ENCODE results near the gene PDGFA.

PDGFA gene

DNA sequence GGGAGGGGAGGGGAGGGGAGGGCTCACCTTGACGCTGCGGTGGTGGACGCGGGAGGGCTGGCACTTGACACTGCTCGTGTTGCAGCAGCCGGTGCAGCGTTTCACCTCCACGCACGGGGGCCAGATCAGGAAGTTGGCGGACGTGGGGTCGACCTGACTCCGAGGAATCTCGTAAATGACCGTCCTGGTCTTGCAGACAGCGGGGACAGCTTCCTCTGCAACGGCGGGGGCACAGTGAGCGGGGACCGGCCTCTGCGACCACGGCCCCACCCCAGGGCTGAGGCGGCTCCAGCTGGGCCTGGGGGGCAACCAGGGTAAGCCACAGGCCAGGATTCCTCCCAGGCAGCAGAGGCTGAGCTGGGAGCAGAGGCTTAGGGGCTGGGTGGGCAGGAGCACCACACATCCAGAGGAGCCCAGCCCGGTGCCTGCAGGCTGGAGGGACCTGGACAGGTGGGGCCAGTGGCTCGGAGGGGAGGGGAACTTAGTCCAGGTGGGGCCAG is 8.8 kb downstream of the PDGFA start:
- peaks cover 10% of the 10 kb centered on the region for H3K4me1 Mint-ChIP-seq
- DNase-seq (no peak), ATAC-seq (no peak)
- no peak overlapping the region for H3K4me3 Mint-ChIP-seq
- H3K36me3 Mint-ChIP-seq (ENCODE audit: low read depth) = peaks cover 6% of the 10 kb centered on the region
- H3K27me3 Mint-ChIP-seq = peaks cover 2% of the 10 kb centered on the region
- no peak overlapping the region for H3K27ac Mint-ChIP-seq
- no peaks in the 10 kb centered on the region for H3K9me3 Mint-ChIP-seq

DNA sequence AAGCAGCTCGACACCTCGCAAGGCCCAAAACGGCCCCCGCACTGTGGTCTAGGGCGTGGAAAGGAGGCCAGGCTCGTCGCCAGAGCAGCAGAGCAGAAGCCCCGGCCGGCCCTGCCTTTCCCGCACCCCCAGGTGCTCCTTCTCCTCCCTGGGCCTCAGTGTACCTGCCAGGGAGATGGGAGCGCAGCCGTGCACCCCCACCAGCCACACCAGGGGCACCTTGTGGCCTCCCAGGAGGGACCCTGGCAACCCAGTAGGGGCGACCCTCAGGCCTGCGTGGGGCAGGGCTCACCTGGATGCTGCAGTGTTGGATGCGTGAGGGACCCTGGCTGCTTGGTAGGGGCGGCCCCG is 9.5 kb downstream of the PDGFA start:
- Mint-ChIP-seq H3K9me3 (no peaks in the 10 kb centered on the region), H3K27ac (no peak overlapping the region), H3K4me1 (peaks cover 8% of the 10 kb centered on the region), H3K36me3 (ENCODE audit: low read depth) (peaks cover 11% of the 10 kb centered on the region), H3K27me3 (peaks cover 2% of the 10 kb centered on the region), H3K4me3 (no peak overlapping the region)
- no peak for ATAC-seq
- no peak for DNase-seq

DNA sequence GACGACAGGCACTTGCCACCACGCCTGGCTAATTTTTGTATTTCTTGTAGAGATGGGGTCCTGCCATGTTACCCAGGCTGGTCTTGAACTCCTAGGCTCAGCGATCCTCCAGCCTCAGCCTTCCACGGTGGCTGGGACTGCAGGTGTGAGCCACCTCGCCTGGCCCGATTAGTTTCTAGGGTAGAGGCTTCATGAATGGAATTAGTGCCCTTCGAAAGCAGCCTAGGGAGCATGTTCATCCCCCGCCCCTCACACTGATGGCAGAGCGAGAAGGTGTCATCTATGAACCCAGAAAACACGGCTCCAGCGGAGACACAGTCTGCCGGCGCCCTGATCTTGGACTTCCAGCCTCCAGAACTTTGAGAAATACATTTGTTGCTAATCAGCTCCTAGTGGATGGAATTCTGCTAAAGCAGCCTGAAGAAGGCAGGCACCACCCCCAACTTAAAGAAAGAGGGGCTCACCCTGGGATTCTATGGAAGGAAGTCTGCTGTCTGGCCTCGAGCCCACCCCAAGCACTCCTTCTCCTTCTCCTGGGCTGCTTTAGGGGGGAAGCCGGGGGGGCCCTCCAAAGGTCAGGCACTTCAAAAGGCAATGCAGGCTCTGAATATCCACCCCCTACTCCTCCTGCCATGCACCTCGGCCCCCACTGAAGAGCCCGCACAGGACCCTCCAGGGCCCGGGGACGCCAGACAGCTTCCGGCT is 10.1 kb downstream of the PDGFA start:
- H3K4me1 Mint-ChIP-seq = peaks cover 8% of the 10 kb centered on the region
- peaks cover 2% of the 10 kb centered on the region for H3K27me3 Mint-ChIP-seq
- ATAC-seq (no peak), DNase-seq (no peak)
- H3K4me3 Mint-ChIP-seq = no peak overlapping the region
- H3K9me3 Mint-ChIP-seq = no peaks in the 10 kb centered on the region
- peaks cover 11% of the 10 kb centered on the region for H3K36me3 Mint-ChIP-seq (ENCODE audit: low read depth)
- H3K27ac Mint-ChIP-seq = no peak overlapping the region

DNA sequence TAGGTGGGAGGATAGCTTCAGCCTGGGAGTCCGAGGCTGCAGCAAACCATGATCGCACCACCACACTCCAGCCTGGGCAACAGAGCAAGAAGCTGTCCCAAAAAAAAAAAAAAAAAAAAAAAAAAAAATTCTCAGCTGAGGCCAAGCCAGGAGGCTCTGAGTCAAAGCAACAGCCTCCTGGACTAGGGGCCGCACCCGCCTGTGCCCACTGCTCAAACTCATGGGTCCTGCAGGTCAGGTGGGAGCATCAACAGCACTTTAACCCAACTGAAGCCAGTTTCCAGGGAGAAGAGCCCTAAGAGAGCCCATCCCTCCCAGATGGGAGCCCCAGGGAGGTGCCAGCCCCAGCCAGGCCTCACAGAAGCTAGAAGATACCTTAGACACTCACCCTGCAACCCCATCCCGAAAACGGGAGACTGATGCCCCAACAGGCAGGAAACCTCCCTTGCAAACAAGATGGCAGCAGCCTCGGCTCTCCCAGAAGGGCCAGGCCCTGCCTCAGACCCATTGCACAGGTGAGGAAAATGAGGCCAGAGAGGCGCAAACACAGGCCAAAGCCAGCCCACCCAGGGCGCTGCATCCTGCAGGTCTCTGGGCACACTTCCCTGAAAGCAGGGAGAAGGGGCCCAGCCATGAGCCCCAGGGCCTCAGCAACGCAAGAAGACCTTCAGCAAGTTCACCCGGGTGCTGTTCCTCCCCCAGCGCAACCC is 11.0 kb downstream of the PDGFA start:
- no peak overlapping the region for H3K27ac Mint-ChIP-seq
- H3K4me3 Mint-ChIP-seq = no peak overlapping the region

DNA sequence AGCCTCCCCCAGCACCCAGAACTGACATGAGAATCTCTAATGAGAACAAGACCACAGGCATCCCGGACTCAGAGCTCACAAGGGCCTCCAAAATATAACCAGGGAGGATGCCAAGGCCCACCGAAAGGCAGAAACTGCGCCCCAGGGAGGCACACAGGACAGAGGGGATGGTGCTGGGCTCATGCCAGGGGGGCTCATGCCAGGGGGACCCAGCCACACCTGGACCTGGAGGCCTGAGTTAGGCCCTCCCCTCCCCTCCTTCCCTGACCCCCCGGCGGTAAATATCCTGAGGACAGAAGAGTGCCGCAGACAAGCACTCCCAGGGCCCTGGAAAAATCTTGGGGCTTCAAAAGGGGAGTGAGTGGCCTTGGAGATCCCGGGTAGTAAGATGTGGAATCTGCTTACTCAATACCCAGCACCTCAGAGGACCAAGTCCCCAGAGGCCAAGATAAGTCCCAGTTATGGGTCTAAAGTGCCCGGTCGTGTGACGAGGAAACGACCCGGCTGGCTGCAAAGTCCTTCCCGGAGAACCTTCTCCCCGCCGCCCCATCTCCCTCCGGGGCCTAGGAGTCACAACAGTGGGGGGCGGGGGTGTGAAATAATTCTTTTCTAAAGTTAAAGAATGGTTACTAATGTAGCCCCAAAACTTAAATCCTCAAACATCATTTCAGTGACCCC is 11.9 kb downstream of the PDGFA start:
- ATAC-seq (no peak), DNase-seq (no peak)
- Mint-ChIP-seq H3K4me3 (no peak overlapping the region), H3K4me1 (no peaks in the 10 kb centered on the region), H3K36me3 (ENCODE audit: low read depth) (peaks cover 7% of the 10 kb centered on the region), H3K27me3 (no peaks in the 10 kb centered on the region), H3K27ac (no peak overlapping the region), H3K9me3 (no peaks in the 10 kb centered on the region)

More for the DNA sequence above, 11.0 kb downstream of the PDGFA start:
- H3K27me3 Mint-ChIP-seq = peaks cover 1% of the 10 kb centered on the region
- H3K9me3 Mint-ChIP-seq = no peaks in the 10 kb centered on the region
- no peak for DNase-seq
- no peak for ATAC-seq
- H3K4me1 Mint-ChIP-seq = peaks cover 2% of the 10 kb centered on the region
- peaks cover 8% of the 10 kb centered on the region for H3K36me3 Mint-ChIP-seq (ENCODE audit: low read depth)

DNA sequence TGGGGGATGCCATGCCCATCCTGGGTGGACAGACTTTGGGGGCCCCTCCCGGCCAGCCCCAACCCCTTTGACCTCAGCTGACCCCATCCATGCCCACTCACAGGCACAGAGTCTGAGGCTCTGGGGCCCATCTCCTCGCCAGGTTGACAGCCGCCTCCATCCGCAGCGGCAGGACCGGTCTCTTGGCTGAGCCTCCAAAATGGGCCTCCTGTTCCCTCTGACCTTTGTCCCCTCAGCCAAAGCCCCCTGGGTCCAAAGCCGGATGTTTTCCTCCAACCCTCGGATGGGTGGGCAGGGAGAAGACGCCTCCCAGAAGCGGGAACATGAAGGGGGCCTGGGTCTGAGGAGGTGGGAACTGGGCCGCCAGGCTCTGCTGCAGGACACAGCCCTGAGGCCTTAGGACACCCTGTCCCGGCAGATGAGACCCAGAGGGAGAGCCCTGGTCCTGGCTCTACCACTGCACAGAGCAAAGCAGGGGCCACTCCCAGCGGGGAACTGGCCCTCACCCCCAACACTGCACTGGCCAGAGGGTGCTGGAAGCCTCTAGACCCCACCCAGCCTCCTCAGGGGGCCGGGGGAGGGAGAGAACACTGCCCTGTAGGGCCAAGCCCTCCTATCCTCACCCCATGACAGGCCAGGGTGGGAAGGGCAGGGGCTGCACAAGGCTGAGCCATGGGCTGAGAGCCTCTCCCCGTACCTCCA is 12.6 kb downstream of the PDGFA start:
- Mint-ChIP-seq H3K9me3 (no peaks in the 10 kb centered on the region), H3K4me3 (no peak overlapping the region), H3K27ac (no peak overlapping the region), H3K27me3 (no peaks in the 10 kb centered on the region), H3K4me1 (no peaks in the 10 kb centered on the region), H3K36me3 (ENCODE audit: low read depth) (peaks cover 7% of the 10 kb centered on the region)
- DNase-seq = no peak
- ATAC-seq = no peak

DNA sequence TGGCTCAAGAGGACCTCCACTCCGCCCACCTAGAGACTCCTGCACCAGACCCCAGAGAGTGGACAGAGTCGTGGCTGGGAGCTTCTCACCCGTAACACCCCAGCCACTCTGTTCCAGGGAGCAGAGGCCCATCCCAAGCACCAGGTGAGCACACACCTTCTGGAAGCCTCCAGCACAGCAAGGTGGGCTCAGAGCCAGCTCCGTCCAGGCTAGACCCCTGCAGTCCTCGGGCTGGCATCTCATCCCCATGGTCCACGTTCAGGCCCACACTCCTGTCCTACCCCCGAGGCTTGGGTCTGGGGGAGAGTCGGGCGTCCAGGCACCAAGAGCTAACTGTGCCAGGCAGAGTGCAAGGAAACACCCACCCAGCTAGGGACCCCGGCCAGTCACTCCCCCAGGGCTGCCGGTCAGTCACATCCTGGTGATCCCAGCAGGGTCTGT is 13.2 kb downstream of the PDGFA start:
- Mint-ChIP-seq H3K4me3 (no peak overlapping the region), H3K36me3 (ENCODE audit: low read depth) (peaks cover 6% of the 10 kb centered on the region), H3K27me3 (no peaks in the 10 kb centered on the region), H3K9me3 (no peaks in the 10 kb centered on the region), H3K4me1 (no peaks in the 10 kb centered on the region), H3K27ac (no peak overlapping the region)
- ATAC-seq (no peak), DNase-seq (no peak)

DNA sequence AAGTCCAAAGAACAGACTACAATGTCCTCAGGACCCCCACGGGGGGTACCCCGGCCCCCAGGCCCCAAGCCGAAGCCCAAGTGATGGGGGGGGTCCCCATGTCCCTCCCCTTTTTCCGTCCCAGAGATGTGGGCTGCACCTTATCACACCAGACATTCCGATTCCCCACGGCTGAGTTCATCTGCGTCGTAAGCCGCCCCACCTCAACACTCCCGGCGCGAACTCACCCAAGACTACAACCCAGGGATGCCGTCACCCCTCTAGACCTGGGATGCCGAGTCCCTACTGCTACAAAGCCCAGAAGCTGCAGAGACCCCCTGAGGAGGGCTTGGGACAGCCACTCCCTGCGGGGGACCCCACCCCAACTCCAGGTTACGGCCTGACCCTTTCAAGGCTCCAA is 14.5 kb downstream of the PDGFA start:
- DNase-seq (no peak), ATAC-seq (no peak)
- H3K36me3 Mint-ChIP-seq (ENCODE audit: low read depth) = peaks cover 9% of the 10 kb centered on the region
- no peak overlapping the region for H3K4me3 Mint-ChIP-seq
- no peak overlapping the region for H3K27ac Mint-ChIP-seq
- no peaks in the 10 kb centered on the region for H3K4me1 Mint-ChIP-seq
- no peaks in the 10 kb centered on the region for H3K9me3 Mint-ChIP-seq
- no peaks in the 10 kb centered on the region for H3K27me3 Mint-ChIP-seq

DNA sequence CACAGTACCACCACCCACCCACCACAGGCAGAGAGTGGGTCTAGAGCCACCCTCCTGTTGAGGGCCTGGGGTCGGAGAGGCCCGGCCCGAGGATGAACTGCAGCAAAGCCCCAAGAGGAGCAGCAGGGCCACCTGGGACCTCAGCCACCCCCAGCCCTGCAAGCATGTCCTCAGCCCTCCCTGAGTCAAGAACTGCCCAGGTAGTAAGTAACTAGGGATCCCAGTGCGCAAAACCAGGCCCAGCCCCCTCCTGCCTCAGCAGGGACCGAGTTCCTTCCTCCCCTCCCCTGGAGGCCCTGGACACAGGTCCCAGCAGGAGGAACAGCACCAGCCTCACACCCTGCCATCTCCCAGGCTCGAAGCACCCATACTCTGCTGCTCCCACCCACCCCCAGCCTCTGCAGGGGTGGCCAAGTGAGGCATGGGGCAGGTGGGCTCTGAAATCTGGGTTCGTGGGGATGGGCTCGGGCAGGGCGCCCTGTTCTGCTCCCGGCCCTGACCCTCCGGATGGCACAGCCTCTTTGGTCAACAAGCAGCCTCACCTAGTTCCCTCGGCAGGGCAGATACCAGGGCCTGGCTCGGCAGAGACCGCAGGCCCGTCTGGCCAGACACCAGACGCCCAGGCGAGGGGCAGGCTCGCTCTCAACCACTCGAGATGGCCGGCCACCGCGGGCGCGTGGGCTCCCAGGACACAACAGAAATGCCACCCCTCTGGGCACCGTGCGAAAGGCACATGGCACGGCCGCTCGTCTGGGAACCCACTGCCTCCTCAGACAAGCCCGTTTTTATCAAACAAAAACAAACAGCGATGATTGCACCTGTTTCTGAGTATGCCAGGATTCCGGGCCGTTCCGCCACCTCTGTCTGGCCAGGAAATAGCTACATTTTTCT is 15.2 kb downstream of the PDGFA start:
- H3K4me1 Mint-ChIP-seq = no peaks in the 10 kb centered on the region
- no peaks in the 10 kb centered on the region for H3K27me3 Mint-ChIP-seq
- H3K9me3 Mint-ChIP-seq = no peaks in the 10 kb centered on the region
- no peak overlapping the region for H3K4me3 Mint-ChIP-seq
- DNase-seq (no peak), ATAC-seq (no peak)
- peaks cover 14% of the 10 kb centered on the region for H3K36me3 Mint-ChIP-seq (ENCODE audit: low read depth)
- H3K27ac Mint-ChIP-seq = no peak overlapping the region

DNA sequence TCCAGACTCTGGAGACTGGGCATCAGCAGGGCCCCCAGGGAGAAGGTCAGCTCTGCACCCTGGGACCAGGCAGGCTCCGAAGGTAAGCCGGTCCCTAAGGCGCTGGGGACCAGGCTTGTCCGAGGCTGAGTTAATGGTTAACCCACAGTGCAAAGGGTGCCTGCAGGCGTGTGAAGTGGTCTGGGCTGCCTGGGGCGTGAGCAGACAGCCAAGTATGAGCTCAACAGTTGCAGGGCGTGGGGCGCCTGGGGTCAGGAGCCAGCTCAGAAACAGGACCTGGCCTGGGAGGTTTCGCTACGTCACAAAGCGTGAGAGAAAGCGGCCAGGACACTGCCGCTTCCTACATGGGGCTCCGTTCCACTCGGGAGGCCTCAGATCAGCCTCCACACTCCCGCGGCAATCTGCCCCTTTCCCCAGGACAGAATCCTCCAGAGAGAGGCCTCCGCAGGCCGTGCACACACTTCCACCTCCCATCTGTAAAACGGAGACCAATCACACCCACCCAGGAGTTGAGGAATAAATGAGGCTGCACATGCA is 16.0 kb downstream of the PDGFA start:
- Mint-ChIP-seq H3K27me3 (no peaks in the 10 kb centered on the region), H3K36me3 (ENCODE audit: low read depth) (peaks cover 14% of the 10 kb centered on the region), H3K27ac (no peak overlapping the region), H3K4me3 (no peak overlapping the region), H3K4me1 (no peaks in the 10 kb centered on the region), H3K9me3 (no peaks in the 10 kb centered on the region)
- ATAC-seq (no peak), DNase-seq (no peak)

DNA sequence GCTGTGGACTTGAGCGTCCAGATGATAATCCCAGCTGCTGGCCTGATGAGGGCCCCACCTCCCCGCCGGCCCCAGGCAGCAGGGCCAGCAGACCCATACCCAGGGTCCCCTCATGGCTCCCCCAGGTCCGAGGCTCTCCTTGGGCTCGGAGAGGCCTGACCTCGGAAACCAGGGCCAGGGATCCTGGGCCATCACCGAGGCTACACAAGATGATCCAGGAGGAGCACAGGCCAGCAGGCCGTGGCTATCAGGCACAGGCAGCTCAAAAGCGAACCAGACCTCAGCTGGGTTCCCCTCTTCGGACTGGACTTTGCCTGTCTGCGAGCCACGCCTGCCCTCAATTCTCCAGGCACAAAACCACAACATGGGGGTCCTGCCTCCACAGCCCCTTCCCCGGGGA is 17.4 kb downstream of the PDGFA start:
- no peak overlapping the region for H3K4me3 Mint-ChIP-seq
- no peak overlapping the region for H3K27ac Mint-ChIP-seq
- no peaks in the 10 kb centered on the region for H3K9me3 Mint-ChIP-seq
- H3K36me3 Mint-ChIP-seq (ENCODE audit: low read depth) = peaks cover 19% of the 10 kb centered on the region
- H3K27me3 Mint-ChIP-seq = no peaks in the 10 kb centered on the region
- no peak for DNase-seq
- ATAC-seq = no peak
- peaks cover 4% of the 10 kb centered on the region for H3K4me1 Mint-ChIP-seq

DNA sequence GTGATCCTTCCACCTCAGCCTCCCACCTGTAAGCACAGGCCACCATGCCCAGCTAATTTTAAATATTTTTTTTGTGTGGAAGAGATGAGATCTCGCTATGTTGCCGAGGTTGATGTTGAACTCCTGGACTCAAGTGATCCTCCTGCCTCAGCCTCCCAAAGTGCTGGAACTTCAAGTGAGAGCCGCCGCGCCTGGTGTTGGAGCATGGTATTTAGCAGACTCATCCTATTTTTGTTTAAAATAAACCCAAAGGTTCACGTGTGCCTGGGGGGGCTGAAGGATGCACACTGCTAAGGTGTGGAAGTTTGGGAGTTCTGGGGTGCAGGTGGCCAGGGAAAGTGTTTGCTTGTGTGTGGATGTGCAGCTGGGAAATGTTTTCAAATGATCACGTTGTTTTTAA is 18.1 kb downstream of the PDGFA start:
- DNase-seq (no peak), ATAC-seq (no peak)
- Mint-ChIP-seq H3K4me1 (peaks cover 4% of the 10 kb centered on the region), H3K4me3 (no peak overlapping the region), H3K36me3 (ENCODE audit: low read depth) (peaks cover 19% of the 10 kb centered on the region), H3K27ac (no peak overlapping the region), H3K9me3 (no peaks in the 10 kb centered on the region), H3K27me3 (no peaks in the 10 kb centered on the region)

DNA sequence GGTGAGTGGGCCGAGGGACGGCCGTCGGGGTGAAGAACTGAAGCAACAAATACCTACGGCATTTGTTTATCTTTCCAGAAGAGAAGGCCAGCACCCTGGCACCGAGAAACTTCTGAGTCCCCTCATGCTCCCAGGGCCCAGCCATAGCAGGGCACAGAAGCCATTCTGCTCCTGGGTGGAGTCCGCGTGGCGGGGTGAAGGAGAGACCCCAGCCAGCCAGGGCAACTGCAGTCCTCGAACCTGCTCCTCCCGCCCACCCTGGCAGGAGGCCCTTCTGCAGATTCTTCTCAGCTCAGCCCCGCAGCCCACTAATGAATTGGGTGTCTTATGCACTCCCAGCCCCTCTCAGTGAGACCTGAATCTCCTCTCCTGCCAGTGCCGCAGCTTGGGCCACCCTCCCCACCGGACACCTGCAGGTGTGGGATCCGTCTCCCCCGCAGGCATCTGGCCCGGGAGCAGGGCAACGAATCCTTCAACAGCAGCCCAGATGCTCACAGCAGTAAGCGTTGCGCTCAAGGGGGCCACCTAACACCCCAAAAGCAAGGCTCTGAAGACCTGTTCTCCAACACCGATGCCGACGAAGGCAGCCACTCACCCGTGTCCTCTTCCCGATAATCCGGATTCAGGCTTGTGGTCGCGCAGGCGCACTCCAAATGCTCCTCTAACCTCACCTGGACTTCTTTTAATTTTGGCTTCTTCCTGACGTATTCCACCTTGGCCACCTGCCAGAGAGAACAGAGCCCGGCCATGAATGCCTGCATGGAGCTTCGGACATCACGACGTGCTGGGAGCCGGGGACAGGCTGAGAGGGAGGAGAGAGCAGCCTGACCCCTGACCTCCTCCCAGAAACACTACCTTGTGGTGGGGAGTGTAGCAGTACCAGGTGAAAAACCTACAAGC is 18.9 kb downstream of the PDGFA start:
- H3K4me1 Mint-ChIP-seq = peaks cover 4% of the 10 kb centered on the region
- no peaks in the 10 kb centered on the region for H3K9me3 Mint-ChIP-seq
- no peaks in the 10 kb centered on the region for H3K27me3 Mint-ChIP-seq
- H3K27ac Mint-ChIP-seq = no peak overlapping the region
- H3K4me3 Mint-ChIP-seq = no peak overlapping the region
- ATAC-seq (no peak), DNase-seq (no peak)
- H3K36me3 Mint-ChIP-seq (ENCODE audit: low read depth) = peaks cover 19% of the 10 kb centered on the region
